ENCODE data around the gene ERV3-1. TPM values are rescaled to one million over a fixed set of nuclear protein-coding genes. Genes with fewer than 3 reads are reported as not detected.
"Not testable (repeated sequence)": the region's sequence is repeated elsewhere in the genome, so short reads cannot be mapped to it uniquely, and the experiment has no call there.

ERV3-1 gene, protein sequence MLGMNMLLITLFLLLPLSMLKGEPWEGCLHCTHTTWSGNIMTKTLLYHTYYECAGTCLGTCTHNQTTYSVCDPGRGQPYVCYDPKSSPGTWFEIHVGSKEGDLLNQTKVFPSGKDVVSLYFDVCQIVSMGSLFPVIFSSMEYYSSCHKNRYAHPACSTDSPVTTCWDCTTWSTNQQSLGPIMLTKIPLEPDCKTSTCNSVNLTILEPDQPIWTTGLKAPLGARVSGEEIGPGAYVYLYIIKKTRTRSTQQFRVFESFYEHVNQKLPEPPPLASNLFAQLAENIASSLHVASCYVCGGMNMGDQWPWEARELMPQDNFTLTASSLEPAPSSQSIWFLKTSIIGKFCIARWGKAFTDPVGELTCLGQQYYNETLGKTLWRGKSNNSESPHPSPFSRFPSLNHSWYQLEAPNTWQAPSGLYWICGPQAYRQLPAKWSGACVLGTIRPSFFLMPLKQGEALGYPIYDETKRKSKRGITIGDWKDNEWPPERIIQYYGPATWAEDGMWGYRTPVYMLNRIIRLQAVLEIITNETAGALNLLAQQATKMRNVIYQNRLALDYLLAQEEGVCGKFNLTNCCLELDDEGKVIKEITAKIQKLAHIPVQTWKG
- 10 to 100 TPM in 1 of 2 donors, 1 to 10 TPM in 1; 7.3 to 10.9 TPM for polyA plus RNA-seq

DNA sequence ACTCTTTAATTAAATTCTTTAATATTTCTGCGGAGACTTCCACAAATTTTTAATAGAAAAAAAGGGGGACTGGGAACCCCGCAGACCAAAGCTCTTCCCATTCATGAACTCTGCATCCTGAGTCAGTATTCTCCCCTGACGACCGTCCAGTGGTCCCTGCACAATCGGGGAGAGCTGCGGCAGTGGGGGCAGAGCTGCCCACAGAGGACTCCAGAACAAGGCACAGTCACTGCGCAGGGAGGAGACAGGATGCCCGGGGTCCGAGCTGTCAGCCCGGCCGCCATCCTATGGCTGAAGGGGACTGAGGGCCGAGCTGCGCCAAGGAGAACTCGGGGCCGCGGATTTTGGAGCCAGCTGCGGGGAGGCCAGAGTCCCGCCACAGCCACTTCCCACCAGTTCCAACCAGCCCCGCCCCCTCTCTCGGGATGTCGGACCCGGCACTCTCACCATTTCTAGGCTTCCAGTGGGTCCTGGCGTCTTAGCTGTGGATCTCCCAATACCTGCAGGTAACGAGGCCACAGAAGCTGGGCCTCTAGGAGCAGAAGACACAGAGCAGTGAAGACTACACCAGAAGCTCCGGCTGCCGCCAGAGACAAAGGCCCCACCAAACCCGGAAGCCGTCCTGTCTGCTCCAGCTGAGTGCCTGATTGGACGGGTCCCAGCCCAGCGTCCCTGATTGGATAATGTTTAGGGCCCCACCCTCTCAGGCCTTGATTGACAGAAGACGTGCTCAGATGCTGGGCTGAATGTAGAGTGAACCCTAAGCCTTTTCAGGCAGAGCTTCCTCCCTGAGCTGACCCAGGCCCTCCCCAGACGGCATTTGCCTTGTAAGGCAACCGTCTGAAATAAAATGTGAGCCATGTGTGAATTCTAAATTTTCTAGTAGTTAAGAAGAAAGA is at the start of gene ERV3-1:
Gene ERV3-1, minus strand, starts transcription at position 594 of the 899 bp plus-strand sequence. CDS start 13,661 bp downstream, outside the sequence.
- no peaks in the 10 kb centered on the region for H3K27me3 ChIP-seq (ENCODE audit: control insufficient read depth in 1 of 2, insufficient read depth in 2 of 2, low read length in 2 of 2)
- peak within 1 kb of the TSS; percentile 88 to 97 for H3K27ac ChIP-seq (ENCODE audit: low read depth in 2 of 2, low read length in 1 of 2)
- no peaks in the 10 kb centered on the region for H3K9me3 ChIP-seq (ENCODE audit: control insufficient read depth in 2 of 2, insufficient read depth in 1 of 2, low read depth in 1 of 2, low read length in 1 of 2)
- no peaks in the 10 kb centered on the region for H3K4me1 ChIP-seq (ENCODE audit: control insufficient read depth in 2 of 2, insufficient read depth in 2 of 2, low read length in 1 of 2)
- 1% methylated on average over 33 of the region's 33 CpGs for WGBS, 2 donors
- H3K36me3 ChIP-seq (ENCODE audit: control insufficient read depth in 2 of 2, insufficient read depth in 2 of 2, low read length in 1 of 2) = peaks cover 2 to 4% of the 10 kb centered on the region in 2 donors
- H3K4me3 ChIP-seq (ENCODE audit: low read depth in 1 of 2, low read length in 2 of 2) = peak within 1 kb of the TSS; percentile 68 to 96

DNA sequence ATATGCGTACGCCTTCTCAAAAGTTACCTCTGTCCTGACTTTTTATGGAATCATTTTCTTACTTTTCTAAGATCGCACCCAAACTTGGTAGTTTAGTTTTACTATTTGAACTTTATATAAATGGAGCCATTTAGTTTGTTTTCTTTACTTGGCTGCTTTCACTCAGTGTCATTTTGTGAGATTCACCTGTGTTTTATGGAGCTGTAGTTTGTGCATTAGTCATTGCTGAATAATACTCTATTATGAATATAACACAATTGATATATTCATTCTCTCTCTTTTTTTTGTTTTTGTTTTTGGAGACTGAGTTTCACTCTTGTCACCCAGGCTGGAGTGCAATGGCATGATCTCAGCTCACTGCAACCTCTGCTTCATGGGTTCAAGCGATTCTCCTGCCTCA is 49.3 kb upstream of the ERV3-1 start:
- WGBS, 2 donors = 86 to 96% methylated on average over 4 of the region's 4 CpGs
- H3K4me1 ChIP-seq (ENCODE audit: control insufficient read depth in 2 of 2, insufficient read depth in 2 of 2, low read length in 1 of 2); H3K27me3 ChIP-seq (ENCODE audit: control insufficient read depth in 1 of 2, insufficient read depth in 2 of 2, low read length in 2 of 2); H3K36me3 ChIP-seq (ENCODE audit: control insufficient read depth in 2 of 2, insufficient read depth in 2 of 2, low read length in 1 of 2); H3K4me3 ChIP-seq (ENCODE audit: low read depth in 1 of 2, low read length in 2 of 2); H3K27ac ChIP-seq (ENCODE audit: low read depth in 2 of 2, low read length in 1 of 2); H3K9me3 ChIP-seq (ENCODE audit: control insufficient read depth in 2 of 2, insufficient read depth in 1 of 2, low read depth in 1 of 2, low read length in 1 of 2): not testable (repeated sequence)

DNA sequence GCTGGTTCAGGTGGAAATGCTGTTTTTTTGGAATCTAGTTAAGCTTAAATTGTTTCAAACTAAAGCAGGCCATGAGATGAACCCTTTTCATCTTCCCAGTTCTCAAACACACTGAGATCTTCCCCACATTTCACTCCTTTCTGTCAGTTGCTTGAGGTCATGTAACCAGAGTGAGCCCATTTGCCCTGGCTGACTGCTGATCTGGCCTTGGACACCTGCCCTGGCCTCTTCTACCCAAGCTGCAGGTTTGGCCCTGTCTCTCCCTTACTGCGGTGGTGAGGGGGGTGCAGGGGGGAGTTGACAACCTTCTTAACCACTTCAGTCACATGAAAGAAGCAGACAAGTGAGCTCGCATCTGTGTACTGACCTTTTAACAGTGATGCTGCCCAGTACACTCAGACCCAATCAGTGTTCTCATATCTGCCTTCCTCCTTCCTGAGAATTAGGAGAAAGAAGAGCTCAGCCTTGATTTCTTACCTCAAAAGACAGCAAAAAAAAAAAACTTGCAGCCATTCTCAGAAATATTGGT is 48.0 kb upstream of the ERV3-1 start:
- H3K36me3 ChIP-seq (ENCODE audit: control insufficient read depth in 2 of 2, insufficient read depth in 2 of 2, low read length in 1 of 2); H3K4me1 ChIP-seq (ENCODE audit: control insufficient read depth in 2 of 2, insufficient read depth in 2 of 2, low read length in 1 of 2); H3K27ac ChIP-seq (ENCODE audit: low read depth in 2 of 2, low read length in 1 of 2); H3K4me3 ChIP-seq (ENCODE audit: low read depth in 1 of 2, low read length in 2 of 2); H3K27me3 ChIP-seq (ENCODE audit: control insufficient read depth in 1 of 2, insufficient read depth in 2 of 2, low read length in 2 of 2); H3K9me3 ChIP-seq (ENCODE audit: control insufficient read depth in 2 of 2, insufficient read depth in 1 of 2, low read depth in 1 of 2, low read length in 1 of 2): not testable (repeated sequence)
- 55 to 74% methylated on average over 2 of the region's 2 CpGs for WGBS, 2 donors

DNA sequence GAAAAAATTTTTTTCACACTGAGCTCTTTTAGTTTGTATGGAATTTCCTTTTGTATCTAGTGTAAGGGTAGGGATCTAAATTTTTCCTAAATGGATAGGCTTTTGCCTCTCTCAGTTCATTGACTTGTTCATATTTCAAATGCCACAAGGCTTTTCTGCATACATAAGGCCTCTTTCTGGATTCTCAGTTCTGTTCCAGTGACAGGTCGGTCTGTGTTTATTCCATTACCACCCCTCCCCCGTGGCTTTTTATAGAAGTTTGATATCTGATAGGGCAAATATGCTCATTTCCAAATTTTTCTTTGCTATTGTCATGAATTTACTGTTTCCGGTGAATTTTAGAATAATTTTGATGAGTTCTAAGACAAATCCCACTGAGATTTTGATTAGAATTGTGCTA is 45.2 kb upstream of the ERV3-1 start:
- H3K27ac ChIP-seq (ENCODE audit: low read depth in 2 of 2, low read length in 1 of 2); H3K9me3 ChIP-seq (ENCODE audit: control insufficient read depth in 2 of 2, insufficient read depth in 1 of 2, low read depth in 1 of 2, low read length in 1 of 2); H3K27me3 ChIP-seq (ENCODE audit: control insufficient read depth in 1 of 2, insufficient read depth in 2 of 2, low read length in 2 of 2); H3K4me3 ChIP-seq (ENCODE audit: low read depth in 1 of 2, low read length in 2 of 2); H3K4me1 ChIP-seq (ENCODE audit: control insufficient read depth in 2 of 2, insufficient read depth in 2 of 2, low read length in 1 of 2); H3K36me3 ChIP-seq (ENCODE audit: control insufficient read depth in 2 of 2, insufficient read depth in 2 of 2, low read length in 1 of 2): not testable (repeated sequence)
- 94% methylated on average over 1 of the region's 3 CpGs; no CpG with 5 or more reads in 1 of the 2 donors for WGBS, 2 donors

DNA sequence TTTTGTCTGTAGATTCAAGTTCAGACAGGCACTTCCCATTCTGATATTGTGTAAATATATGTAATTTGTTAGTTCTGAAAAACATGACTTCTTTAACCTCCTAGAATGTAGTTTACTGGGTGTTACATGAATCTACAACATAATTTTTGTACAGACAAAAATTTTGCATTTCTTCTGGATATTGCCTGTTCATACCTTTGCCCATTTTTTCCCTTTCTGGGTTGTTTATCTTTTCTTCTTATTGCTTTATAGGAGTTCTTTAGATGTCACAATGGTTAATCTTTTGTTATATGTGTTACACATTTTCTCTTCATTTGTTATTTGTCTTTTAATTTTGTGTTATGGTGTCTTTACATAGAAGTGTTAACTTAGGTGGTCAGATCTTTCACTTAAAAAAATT is 44.7 kb upstream of the ERV3-1 start:
- H3K27ac ChIP-seq (ENCODE audit: low read depth in 2 of 2, low read length in 1 of 2); H3K4me1 ChIP-seq (ENCODE audit: control insufficient read depth in 2 of 2, insufficient read depth in 2 of 2, low read length in 1 of 2); H3K9me3 ChIP-seq (ENCODE audit: control insufficient read depth in 2 of 2, insufficient read depth in 1 of 2, low read depth in 1 of 2, low read length in 1 of 2); H3K27me3 ChIP-seq (ENCODE audit: control insufficient read depth in 1 of 2, insufficient read depth in 2 of 2, low read length in 2 of 2); H3K4me3 ChIP-seq (ENCODE audit: low read depth in 1 of 2, low read length in 2 of 2); H3K36me3 ChIP-seq (ENCODE audit: control insufficient read depth in 2 of 2, insufficient read depth in 2 of 2, low read length in 1 of 2): not testable (repeated sequence)

DNA sequence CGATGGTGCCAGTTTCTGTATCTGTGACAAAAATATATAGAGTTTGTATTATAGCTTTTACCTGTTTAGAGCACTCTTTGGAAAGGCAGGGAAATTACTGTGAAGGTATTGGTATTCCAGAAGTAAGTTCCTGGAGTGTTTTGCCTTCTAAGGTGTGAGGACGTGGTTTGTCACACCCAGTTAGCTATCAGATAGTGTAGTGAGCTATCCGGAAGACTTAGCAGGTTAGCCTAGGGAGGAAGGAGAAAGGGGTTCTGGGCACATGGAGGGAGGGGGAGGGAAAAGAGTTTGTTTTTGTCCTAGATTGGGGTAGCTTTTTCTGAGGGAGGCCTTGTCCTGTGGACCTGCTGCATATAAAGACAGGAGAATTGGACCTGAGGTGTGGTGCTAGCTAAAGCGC is 39.8 kb upstream of the ERV3-1 start:
- not testable (repeated sequence) for H3K27ac ChIP-seq (ENCODE audit: low read depth in 2 of 2, low read length in 1 of 2); H3K4me1 ChIP-seq (ENCODE audit: control insufficient read depth in 2 of 2, insufficient read depth in 2 of 2, low read length in 1 of 2); H3K36me3 ChIP-seq (ENCODE audit: control insufficient read depth in 2 of 2, insufficient read depth in 2 of 2, low read length in 1 of 2); H3K9me3 ChIP-seq (ENCODE audit: control insufficient read depth in 2 of 2, insufficient read depth in 1 of 2, low read depth in 1 of 2, low read length in 1 of 2); H3K4me3 ChIP-seq (ENCODE audit: low read depth in 1 of 2, low read length in 2 of 2); H3K27me3 ChIP-seq (ENCODE audit: control insufficient read depth in 1 of 2, insufficient read depth in 2 of 2, low read length in 2 of 2)
- 87 to 91% methylated on average over 4 of the region's 4 CpGs for WGBS, 2 donors

DNA sequence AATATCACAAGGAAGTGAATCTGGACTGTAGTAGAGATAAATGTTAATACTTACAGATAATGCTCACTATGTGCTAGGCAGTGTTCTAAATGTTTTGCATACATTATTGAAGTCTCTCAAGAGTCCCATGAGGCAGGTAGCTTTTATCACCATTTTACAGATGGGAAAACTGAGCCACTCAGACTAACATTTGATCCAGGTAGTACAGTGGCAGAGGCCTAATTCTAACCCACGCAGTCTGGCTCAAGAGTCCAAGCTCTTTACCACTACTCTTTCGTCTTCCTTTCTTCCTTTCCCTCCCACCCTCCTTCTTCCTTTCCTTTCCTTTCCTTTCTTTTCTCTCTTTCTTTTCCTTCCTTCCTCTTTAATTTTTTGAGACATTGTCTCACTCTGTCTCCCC is 39.1 kb upstream of the ERV3-1 start:
- 98 to 100% methylated on average over 2 of the region's 2 CpGs for WGBS, 2 donors
- H3K4me3 ChIP-seq (ENCODE audit: low read depth in 1 of 2, low read length in 2 of 2); H3K36me3 ChIP-seq (ENCODE audit: control insufficient read depth in 2 of 2, insufficient read depth in 2 of 2, low read length in 1 of 2); H3K27ac ChIP-seq (ENCODE audit: low read depth in 2 of 2, low read length in 1 of 2); H3K9me3 ChIP-seq (ENCODE audit: control insufficient read depth in 2 of 2, insufficient read depth in 1 of 2, low read depth in 1 of 2, low read length in 1 of 2); H3K27me3 ChIP-seq (ENCODE audit: control insufficient read depth in 1 of 2, insufficient read depth in 2 of 2, low read length in 2 of 2); H3K4me1 ChIP-seq (ENCODE audit: control insufficient read depth in 2 of 2, insufficient read depth in 2 of 2, low read length in 1 of 2): not testable (repeated sequence)

DNA sequence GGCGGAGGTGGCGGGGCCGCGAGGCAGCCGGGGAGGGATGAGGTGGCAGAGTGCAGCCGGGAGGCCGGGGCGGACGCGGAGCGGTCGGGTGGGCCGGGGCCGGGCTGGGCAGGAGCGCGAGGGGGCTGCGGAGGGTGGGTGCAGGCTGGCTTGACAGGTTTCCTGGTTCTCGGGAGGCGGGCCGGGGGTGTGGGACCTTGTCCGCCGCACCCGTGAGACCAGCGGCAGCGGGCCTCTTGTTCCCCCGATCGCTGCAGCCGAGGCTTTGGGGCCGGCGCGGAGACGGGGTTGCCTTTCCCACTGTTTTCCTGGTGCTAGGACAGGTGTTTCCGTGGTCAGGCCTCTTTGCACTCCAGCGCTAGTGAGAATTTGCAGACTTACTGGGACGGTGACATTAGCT is 32.3 kb upstream of the ERV3-1 start:
- WGBS, 2 donors = 0 to 1% methylated on average over 14 to 33 of the region's 35 CpGs
- not testable (repeated sequence) for H3K9me3 ChIP-seq (ENCODE audit: control insufficient read depth in 2 of 2, insufficient read depth in 1 of 2, low read depth in 1 of 2, low read length in 1 of 2); H3K4me1 ChIP-seq (ENCODE audit: control insufficient read depth in 2 of 2, insufficient read depth in 2 of 2, low read length in 1 of 2); H3K27me3 ChIP-seq (ENCODE audit: control insufficient read depth in 1 of 2, insufficient read depth in 2 of 2, low read length in 2 of 2); H3K36me3 ChIP-seq (ENCODE audit: control insufficient read depth in 2 of 2, insufficient read depth in 2 of 2, low read length in 1 of 2)
- H3K27ac ChIP-seq (ENCODE audit: low read depth in 2 of 2, low read length in 1 of 2) = peak overlapping the region; percentile 73 to 77
- peak overlapping the region; percentile 64 to 84 for H3K4me3 ChIP-seq (ENCODE audit: low read depth in 1 of 2, low read length in 2 of 2)

DNA sequence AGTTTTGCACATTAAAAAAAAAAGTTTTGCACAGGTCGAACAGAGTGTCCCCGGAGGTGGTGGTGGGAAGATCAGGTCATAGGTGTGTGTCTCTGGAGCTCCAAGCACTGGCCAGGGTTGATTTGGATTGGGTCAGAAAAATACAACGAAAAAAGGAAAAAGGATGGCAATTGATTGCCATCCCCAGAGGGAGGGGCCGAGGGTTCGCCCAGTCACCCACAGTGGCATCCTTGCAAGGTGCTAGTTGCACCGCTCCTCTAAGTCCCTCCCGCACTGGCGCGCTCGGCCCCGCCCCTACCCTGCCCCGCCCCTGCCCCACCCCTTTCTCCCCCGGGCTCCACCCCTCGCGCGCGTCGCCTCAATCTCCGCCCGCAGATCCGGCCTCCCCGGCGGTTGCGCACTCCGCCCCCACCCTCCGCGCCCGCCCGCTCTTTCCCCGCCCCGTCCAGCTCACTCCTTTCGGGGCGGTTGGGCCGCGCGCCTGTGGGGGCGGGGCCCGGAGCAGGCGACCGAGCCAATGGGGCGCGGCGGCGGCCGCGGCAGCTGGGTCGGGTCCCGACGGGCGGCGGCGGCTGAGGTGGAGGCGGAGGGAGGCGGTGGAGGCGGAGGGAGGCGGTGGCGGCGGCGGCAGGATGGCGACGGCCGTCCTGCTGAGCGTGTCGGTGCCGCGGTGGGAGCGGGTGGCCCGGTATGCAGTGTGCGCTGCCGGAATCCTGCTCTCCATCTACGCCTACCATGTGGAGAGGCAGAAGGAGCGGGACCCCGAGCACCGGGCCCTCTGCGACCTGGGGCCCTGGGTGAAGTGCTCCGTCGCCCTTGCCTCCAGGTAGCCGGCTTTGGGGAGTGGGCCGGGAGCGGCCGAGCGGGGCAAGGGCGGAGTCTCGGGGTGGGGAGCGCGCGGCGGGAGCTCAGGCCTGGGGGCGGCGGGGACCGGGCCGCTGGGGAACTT is 31.5 kb upstream of the ERV3-1 start:
- Histone ChIP-seq H3K27ac (ENCODE audit: low read depth in 2 of 2, low read length in 1 of 2) (peak overlapping the region; percentile 77 to 91), H3K9me3 (ENCODE audit: control insufficient read depth in 2 of 2, insufficient read depth in 1 of 2, low read depth in 1 of 2, low read length in 1 of 2) (no peaks in the 10 kb centered on the region), H3K36me3 (ENCODE audit: control insufficient read depth in 2 of 2, insufficient read depth in 2 of 2, low read length in 1 of 2) (no peaks in the 10 kb centered on the region), H3K4me1 (ENCODE audit: control insufficient read depth in 2 of 2, insufficient read depth in 2 of 2, low read length in 1 of 2) (no peaks in the 10 kb centered on the region), H3K27me3 (ENCODE audit: control insufficient read depth in 1 of 2, insufficient read depth in 2 of 2, low read length in 2 of 2) (no peaks in the 10 kb centered on the region), H3K4me3 (ENCODE audit: low read depth in 1 of 2, low read length in 2 of 2) (peak overlapping the region; percentile 64 to 84)
- 2 to 3% methylated on average over 52 to 88 of the region's 92 CpGs for WGBS, 2 donors

All from esophagus (tissue), 2 donors.